Measurements from ENCODE around the gene GREB1. TPM values are rescaled to one million over a fixed set of nuclear protein-coding genes. Genes with fewer than 3 reads are reported as not detected.

Gene GREB1
- total and polyA plus RNA-seq, 2 of the 13 experiments (the other 11 are each of a cell fraction or from before 2014, with no cell fraction given), result 31.3 to 61.2 TPM

DNA sequence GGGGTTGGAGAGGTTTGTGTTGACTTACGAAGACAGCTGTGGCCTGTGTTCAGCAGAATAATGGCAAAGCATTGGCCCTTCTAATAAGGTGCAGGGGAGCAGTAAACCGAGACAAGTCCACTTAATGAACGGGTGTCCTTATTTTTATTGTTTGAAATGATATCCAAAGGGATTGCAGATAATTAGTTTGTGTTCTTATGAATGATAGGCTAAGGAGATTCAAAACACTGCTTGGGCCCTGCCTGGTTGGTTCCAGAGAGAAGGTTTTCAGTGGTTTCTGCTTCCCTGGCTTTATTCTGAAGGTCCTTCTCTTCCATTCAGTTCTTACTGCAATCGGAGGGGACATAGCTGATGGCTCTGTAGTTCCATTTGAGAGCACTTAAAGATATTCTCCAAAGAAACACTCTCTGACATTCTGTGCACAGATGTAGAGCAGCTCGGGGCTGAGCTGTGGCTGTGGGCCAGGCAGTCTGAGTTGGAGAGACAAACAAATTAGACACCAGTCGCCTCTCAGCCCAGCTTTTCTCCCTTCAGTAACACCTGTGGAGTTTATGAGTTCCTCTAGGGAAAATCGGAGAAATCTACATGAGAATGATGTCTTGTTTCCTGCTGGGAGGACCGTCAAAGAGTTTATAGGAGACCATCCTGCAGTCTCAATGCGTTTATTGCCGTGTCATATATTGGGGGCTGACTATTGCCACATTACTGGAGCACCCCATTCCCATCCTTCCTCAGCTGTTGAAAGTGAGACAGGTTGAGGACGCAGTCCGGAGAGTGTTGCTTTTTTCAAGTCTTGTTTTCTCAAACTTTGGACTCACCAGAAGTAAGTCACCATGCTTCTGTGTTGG lies 6.5 kb downstream of the GREB1 start:
- peaks cover 86% of the 10 kb centered on the region for H3K79me2 ChIP-seq (ENCODE audit: insufficient read depth, low read length)
- ChIA-PET CTCF (ENCODE audit: low intra/inter-chr PET ratio, low total read pairs) (no interaction called here), POLR2A (interaction anchor here (0.9 to 7.4 kb wide), 12 partner anchors 9 to 75 kb away, joined by 3 to 102 read pairs (median 10); partner anchors contain the start of gene E2F6)
- in situ Hi-C loops (cut with HindIII; ENCODE audit: extremely low pct_ligation_motif_present, low pct_unique_long_range_greater_than_20kb), result no loop called here
- H2AFZ ChIP-seq (ENCODE audit: low read length), result no peak overlapping the region
- intact Hi-C loops (cut with micrococcal nuclease; ENCODE audit: unreplicated experiment), result loop anchor here (2.0 kb wide), 1 partner anchor 42 kb away; no protein-coding TSS in a partner anchor
- WGBS (ENCODE audit: low lambda C conversion rate), result 3% methylated on average over 12 of the region's 12 CpGs
- ATAC-seq (peak; percentile 14), DNase-seq (ENCODE audit: low spot score) (no peak), FAIRE-seq (no peak)
- peak overlapping the region; percentile 88 for H3K27ac ChIP-seq (ENCODE audit: extremely low read length, insufficient read depth, low read length)
- peaks cover 5% of the 10 kb centered on the region for H4K20me1 ChIP-seq (ENCODE audit: insufficient read depth, low read length)
- no peaks in the 10 kb centered on the region for H3K9me3 ChIP-seq (ENCODE audit: low read length)
- no peaks in the 10 kb centered on the region for H3K27me3 ChIP-seq (ENCODE audit: control insufficient read depth in 1 of 2, insufficient read depth in 2 of 2, low read length in 2 of 2)
- no TSS peak for BruUV-seq (replicated peaks)
- peak overlapping the region; percentile 54 to 72 (median 72) for H3K4me3 ChIP-seq (replicated peaks in 1 of 3; ENCODE audit: insufficient read depth in 1 of 3, low read depth in 2 of 3, low read length in 3 of 3)
- peaks cover 96% of the 10 kb centered on the region for H3K4me1 ChIP-seq (ENCODE audit: insufficient read depth, low read length)
- H3K9ac ChIP-seq (ENCODE audit: insufficient read depth, low read depth, low read length), result peak overlapping the region; percentile 73
- peaks cover 2 to 5% of the 10 kb centered on the region in 2 experiments; a peak in 2 of 5 replicates for H3K36me3 ChIP-seq (replicated peaks in 1 of 2; ENCODE audit: control insufficient read depth in 1 of 2, insufficient read depth in 2 of 2, low read length in 2 of 2)
- peak overlapping the region; percentile 89 for H3K4me2 ChIP-seq (ENCODE audit: low read depth, low read length)
- TF ChIP-seq, protein P1, sequence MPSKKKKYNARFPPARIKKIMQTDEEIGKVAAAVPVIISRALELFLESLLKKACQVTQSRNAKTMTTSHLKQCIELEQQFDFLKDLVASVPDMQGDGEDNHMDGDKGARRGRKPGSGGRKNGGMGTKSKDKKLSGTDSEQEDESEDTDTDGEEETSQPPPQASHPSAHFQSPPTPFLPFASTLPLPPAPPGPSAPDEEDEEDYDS (CRISPR knock-in tag; IDR thresholded peaks at IDR 0.05), result peak; percentile 22; the same call in 1 of the 2 replicates
- no peak; the same call in 1 of the 2 replicates for TF ChIP-seq XBP1 (CRISPR knock-in tag; IDR thresholded peaks at IDR 0.05)
- 0 out of 2 replicates have a peak, but pooled peaks have one; percentile 11 for TF ChIP-seq JDP2 (CRISPR knock-in tag; IDR thresholded peaks at IDR 0.05; ENCODE audit: borderline replicate concordance)
- no peak for TF ChIP-seq KMT2B (CRISPR knock-in tag; IDR thresholded peaks at IDR 0.05)
- TF ChIP-seq, protein P2, sequence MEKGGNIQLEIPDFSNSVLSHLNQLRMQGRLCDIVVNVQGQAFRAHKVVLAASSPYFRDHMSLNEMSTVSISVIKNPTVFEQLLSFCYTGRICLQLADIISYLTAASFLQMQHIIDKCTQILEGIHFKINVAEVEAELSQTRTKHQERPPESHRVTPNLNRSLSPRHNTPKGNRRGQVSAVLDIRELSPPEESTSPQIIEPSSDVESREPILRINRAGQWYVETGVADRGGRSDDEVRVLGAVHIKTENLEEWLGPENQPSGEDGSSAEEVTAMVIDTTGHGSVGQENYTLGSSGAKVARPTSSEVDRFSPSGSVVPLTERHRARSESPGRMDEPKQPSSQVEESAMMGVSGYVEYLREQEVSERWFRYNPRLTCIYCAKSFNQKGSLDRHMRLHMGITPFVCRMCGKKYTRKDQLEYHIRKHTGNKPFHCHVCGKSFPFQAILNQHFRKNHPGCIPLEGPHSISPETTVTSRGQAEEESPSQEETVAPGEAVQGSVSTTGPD (CRISPR knock-in tag; IDR thresholded peaks at IDR 0.05), result peak; percentile 29; the same call in 1 of the 2 replicates
- 0 out of 2 replicates have a peak, but pooled peaks have one; percentile 20 for TF ChIP-seq HMG20B (CRISPR knock-in tag; conservative IDR thresholded peaks at IDR 0.05)
- peak; percentile 21; the same call in 1 of the 2 replicates for TF ChIP-seq NCOR1 (IDR thresholded peaks at IDR 0.05; ENCODE audit: borderline replicate concordance, low read length)
- TF ChIP-seq NCOA2 (CRISPR knock-in tag; IDR thresholded peaks at IDR 0.05), result 0 out of 2 replicates have a peak, but pooled peaks have one; percentile 32
- 0 out of 2 replicates have a peak, but pooled peaks have one; percentile 31 for TF ChIP-seq GATAD2A (CRISPR knock-in tag; IDR thresholded peaks at IDR 0.05)
- peak; percentile 26; the same call in 1 of the 2 replicates for TF ChIP-seq TAF1 (CRISPR knock-in tag; IDR thresholded peaks at IDR 0.05)
- no peak for TF ChIP-seq HHEX (CRISPR knock-in tag; IDR thresholded peaks at IDR 0.05)
- peak; percentile 25; the same call in 1 of the 2 replicates for TF ChIP-seq ZNF430 (CRISPR knock-in tag; IDR thresholded peaks at IDR 0.05)
- TF ChIP-seq SMC3 (IDR thresholded peaks at IDR 0.05; ENCODE audit: low read length), result 0 out of 2 replicates have a peak, but pooled peaks have one; percentile 4
- TF ChIP-seq PHB2 (IDR thresholded peaks at IDR 0.05; ENCODE audit: partially characterized antibody), result no peak
- no peak for TF ChIP-seq SALL2 (CRISPR knock-in tag; IDR thresholded peaks at IDR 0.05)
- TF ChIP-seq ZFY (CRISPR knock-in tag; IDR thresholded peaks at IDR 0.05), result peak; percentile 3; the same call in 1 of the 2 replicates
- TF ChIP-seq KAT8 (CRISPR knock-in tag; IDR thresholded peaks at IDR 0.05), result peak; percentile 16; the same call in 1 of the 2 replicates
- TF ChIP-seq, protein P3, sequence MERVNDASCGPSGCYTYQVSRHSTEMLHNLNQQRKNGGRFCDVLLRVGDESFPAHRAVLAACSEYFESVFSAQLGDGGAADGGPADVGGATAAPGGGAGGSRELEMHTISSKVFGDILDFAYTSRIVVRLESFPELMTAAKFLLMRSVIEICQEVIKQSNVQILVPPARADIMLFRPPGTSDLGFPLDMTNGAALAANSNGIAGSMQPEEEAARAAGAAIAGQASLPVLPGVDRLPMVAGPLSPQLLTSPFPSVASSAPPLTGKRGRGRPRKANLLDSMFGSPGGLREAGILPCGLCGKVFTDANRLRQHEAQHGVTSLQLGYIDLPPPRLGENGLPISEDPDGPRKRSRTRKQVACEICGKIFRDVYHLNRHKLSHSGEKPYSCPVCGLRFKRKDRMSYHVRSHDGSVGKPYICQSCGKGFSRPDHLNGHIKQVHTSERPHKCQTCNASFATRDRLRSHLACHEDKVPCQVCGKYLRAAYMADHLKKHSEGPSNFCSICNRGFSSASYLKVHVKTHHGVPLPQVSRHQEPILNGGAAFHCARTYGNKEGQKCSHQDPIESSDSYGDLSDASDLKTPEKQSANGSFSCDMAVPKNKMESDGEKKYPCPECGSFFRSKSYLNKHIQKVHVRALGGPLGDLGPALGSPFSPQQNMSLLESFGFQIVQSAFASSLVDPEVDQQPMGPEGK (CRISPR knock-in tag; IDR thresholded peaks at IDR 0.05), result no peak
- TF ChIP-seq RNF2 (conservative IDR thresholded peaks at IDR 0.05; ENCODE audit: low read depth), result 0 out of 2 replicates have a peak, but pooled peaks have one; percentile 25

Measured in HepG2 (cell line).